Ammon's horn (tissue), 1 donor: Measurements from ENCODE around the gene C12orf50.
A peak's percentile ranks its signal among the peaks of the same experiment; 100 is the strongest.
"Not testable (repeated sequence)": the region's sequence is repeated elsewhere in the genome, so short reads cannot be mapped to it uniquely, and the experiment has no call there.

Experiments used
- DNase-seq: peaks from one replicate; pipeline ENCODE4 v3.0.0-alpha.2; 2016; ENCODE audit warnings: low spot score

Gene C12orf50, protein sequence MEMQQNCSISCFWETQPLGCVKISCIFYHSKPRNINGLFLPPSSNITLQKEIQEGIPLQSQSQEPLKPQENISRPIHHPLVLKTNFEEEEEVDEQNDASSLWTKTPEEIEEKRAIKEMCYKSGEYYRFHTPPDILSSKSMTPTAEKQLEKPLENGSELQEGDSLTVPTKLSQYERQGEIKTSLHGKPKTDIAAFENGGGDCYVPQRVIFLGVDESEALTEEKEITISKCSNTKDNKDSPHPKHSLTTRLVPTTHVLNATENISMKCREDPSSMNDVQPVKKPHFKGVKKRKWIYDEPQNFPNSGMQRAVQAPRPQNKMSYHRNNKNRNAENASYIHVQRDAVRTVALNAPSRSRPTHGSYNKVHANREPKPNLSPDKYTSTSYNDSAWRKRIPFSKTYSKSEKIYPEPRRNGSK

DNA sequence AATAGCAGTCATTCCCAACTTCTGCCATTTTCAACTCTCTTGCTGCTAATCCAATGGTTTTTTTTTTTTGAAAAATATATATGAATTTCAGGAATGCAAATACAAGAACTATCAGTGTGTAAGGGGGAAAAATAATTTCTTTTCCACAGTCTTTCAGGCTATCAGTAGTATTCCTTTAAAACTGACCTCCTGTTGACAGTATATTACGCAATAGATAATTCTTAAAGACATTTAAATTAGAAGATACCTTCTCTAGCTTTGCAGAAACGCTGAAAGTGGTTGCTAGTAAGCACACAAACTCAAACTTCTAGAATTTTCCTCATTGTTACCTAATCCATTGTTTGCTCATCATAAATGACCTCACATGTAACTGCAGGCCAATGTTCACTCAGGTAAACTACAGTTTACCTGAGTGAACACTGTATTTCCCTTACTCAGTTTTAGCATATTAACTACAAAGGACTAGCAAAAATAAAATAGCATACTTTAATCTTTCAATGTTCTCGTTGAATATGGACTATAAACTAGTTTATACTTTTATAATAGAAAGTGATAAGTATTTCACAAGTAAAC lies at the start of gene C12orf50:
TSS of gene C12orf50 (minus strand) at position 309 of the 573 bp plus-strand sequence. CDS start 2,439 bp downstream, outside the sequence.
- no peak for DNase-seq

DNA sequence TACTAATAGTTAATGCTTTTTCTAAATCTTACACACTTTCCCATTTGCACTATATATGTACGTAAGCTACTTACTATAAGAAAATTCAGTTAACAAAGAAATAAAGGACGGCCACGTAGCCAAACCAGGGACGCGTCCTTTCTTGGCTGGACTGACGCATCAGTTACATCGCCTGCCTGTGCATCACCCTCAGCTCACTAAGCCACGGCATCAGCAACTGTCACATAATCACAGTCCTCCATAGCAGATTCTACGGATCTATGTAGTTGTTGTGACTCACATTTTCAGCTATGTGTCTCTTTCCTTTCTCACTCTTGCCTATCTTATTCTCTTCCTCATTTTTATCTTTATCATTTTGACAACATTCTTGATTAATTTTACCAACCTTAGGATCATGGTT lies 38.1 kb upstream of the C12orf50 start:
- DNase-seq: no peak

DNA sequence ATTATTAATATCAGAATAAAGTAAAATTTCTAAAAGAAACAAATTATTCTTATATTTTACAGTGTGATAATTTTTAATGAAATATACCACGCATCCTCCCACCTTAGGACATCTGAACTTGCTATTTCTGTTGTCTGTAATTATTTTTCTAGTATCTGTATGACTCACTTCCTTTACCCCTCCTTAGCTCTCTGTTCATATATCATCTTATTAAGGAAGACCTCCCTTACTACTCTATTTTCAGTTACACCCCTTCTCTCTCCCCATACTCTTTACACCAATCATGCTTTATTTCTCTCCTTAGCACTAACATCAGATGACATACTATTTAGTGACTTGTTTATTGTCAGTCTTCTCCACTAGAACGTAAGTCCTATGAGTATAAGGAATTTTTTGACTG lies 34.2 kb upstream of the C12orf50 start:
- DNase-seq: no peak

DNA sequence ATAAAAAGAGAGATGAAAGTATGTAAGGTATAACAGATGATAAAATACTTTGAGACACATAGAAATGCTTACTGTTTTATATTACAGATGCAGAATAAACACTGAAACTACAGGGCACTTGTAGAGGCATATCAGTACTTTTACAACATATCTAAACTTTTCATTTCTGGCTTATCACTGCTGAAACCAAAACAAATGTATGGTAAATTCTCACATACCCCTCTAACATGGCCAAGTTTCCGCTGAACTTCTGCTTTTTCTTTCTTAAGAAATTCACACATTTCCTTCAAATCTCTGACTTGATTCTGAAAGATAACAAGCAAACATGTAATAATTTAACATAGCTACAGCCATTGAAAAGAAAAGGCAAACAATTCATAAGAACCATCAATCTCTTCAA lies 33.3 kb upstream of the C12orf50 start:
- DNase-seq: no peak

DNA sequence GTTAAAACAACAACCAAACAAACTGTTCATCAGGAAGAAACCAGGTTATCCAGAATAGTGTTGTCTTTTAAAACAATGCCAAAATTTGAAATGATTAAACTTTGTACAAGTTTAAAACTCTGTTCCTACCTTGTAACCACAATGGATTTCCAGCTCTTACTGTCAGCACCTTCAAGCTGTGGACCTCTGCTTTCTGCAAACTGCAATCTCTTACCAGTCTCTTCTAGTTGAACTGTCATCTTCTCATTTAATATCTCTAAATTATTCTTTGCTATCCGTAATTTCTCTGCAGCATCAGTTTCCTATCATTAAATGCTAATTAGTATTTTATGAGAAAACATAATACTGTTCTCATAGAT lies 29.5 kb upstream of the C12orf50 start:
- DNase-seq: no peak

DNA sequence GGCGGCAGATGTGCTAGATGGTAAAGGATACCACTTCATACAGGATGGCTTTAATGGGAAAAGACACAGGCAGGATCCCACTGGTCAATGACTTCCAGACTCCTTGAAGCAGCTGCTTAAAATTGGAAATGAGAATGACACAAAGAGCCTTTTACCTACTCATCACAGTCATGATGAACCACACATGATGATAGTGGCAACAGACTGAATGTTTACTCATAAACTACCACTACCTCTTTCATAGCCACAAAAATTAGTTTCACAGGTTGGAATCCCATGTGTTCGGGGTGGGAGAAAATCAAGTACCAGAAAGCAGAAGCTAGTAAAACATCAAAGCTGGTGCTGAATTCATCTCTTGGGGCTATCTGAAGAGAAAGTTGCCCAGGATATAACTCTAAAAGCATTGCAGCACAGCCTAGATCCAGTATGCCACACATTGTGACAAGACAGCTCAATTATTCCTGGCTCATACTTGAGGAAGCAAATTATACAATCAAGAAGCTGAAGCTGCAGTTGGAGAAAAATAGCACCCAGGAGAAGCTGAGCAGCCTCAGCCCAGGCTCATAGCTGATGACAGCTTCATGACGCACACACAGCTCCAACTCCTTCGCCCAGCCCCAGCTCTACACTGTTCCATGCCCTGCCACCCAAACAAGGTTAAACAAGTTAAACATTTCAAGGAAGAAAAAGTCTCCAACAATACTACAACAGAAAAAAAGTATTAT lies 29.0 kb upstream of the C12orf50 start:
- DNase-seq: no peak

DNA sequence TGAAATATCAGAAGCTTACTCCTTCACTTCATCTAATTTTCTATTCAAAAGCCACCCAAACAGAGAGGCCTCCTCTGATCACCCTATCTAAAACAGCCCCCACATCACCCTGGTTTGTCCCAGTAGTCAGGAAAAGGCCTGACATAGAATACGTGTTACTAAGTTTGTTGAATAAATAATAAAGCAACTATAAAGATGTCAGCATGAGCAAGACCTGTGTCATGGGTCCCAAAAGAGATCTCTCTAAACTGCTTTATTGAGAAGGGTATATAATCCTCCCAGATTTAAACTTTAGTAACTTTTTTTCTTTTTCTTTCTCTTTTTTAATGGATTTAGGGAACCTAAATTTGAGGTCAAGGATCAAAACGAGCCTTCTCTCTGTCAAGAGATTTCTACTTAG lies 27.4 kb upstream of the C12orf50 start:
- DNase-seq: no peak

DNA sequence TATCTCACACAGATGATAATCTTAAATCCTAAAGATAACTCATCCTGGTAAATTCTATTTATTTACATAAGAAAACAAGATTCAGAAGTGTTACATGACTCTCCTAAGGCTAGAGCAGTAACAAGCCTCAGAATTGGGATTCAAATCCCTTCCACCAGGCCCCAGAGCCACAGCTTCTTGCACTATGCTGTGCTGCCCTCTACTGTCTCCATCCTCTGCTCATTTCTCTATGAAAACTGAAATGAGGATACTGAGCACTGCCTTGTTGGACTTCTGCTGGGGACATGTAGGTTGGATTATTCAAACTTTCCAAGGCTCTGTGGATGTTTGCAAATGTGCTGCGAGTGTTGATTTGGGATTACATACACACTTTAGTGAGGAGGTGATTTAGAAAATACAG lies 23.5 kb upstream of the C12orf50 start:
- DNase-seq: peak; percentile 74

DNA sequence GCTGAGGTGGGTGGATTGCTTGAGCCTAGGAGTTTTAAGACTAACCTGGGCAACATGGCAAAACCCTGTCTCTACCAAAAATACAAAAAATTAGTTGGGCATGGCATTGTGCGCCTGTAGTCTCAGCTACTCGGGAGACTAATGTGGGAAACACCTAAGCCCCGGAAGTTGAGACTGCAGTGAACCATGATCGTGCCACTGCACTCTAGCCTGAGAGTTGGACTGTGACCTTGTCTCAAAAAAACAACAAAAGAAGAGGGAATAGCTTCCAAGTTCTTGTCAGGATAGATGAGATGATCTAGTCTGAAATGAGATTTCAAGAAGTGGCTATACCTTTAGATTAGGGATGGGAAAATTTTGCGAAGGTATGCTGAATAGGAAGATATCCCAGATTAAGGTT lies 14.8 kb upstream of the C12orf50 start:
- no peak for DNase-seq

DNA sequence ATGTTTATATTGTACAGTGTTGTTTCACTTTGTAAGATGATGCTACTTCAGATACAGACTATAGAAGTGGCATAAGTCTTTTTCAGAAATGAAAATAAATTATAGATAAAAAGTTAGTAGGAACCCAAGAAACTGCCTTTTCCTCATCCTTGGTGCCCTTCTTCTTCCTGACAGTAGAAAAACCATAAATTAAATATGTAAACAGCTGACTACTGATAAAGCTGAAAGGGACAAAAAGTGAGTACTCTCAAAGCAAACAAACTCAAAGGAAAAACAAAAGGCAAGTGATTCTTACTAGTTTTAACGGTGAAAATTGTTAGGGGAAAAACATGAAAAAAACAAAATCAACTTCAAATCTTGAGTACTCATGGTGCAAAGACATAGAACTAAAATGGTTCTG lies 8.6 kb upstream of the C12orf50 start:
- no peak for DNase-seq

DNA sequence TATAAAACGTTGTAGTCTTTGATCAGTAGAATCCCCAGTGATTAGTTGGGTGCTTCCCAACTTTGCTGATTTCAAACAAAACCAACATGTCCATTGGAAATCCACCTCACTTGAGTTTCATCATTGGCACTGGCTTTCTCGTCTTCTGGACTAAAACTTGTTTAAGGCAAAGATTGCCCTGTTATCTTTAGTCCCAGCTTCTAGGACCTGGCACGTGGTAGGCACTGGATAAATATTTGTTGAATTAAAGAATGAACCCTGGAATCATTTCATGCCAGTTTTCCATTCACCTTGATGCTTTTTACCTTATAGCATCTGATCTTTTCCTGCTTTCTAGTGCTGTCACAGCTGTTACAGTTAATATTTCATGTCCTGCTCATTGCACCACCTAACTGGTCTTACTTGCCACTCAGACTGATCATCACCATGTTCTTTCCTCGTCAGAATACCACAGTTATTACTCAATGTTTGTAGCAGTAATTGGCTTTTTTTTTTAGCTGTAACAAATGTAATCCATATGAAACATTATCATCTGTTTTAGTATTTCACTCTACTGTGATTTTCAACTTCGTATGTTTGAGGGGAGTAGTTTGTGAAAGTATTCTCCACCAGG lies 7.3 kb upstream of the C12orf50 start:
- DNase-seq: no peak

DNA sequence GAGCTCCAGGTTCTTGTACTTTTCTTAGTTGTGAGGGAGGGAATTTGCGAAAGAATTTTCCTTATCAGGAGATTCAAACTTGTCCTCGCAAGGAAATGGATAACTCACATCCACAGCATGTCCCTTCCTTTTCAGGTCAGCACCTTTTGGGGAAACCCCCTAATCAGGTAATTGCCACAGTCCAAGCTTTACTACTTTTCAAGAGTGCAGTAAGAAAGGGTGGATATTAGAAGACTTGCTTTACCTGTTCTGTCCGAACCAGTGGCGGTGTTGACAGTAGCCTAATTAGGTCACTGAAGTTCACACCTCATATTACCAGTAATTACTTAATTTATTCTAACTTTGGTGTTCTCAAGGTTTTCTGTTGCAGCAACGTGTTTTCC lies 6.7 kb upstream of the C12orf50 start:
- DNase-seq: no peak

DNA sequence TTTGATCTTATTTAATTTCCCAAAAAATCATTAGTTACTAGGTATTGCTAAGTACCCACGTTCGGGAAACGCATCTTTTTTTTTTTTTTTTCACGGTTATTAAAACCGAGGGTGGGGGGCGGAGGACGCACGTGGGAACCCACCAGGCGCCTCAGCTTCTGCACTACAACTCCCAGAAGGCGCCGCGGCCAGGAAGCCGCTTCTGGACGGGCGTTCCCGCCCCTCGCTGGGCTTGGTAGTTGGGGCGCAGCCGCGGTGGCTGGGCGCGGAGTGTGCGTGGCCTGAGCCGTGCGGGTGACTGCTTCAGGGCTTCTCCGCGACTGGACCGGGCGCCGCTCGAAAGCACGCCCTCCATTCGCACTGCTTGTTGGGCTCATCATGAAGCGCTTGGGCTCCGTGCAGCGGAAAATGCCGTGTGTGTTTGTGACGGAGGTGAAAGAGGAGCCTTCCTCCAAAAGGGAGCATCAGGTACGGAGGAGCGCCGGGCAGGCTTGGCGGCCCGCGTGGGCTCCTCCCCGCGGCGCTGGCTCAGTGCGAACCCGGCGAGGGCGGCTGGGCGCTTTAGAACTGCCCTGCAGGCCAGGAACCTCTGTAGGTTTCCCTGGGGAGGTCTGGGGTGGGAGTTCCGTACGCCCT lies 6.2 kb upstream of the C12orf50 start:
- peak; percentile 95 for DNase-seq

DNA sequence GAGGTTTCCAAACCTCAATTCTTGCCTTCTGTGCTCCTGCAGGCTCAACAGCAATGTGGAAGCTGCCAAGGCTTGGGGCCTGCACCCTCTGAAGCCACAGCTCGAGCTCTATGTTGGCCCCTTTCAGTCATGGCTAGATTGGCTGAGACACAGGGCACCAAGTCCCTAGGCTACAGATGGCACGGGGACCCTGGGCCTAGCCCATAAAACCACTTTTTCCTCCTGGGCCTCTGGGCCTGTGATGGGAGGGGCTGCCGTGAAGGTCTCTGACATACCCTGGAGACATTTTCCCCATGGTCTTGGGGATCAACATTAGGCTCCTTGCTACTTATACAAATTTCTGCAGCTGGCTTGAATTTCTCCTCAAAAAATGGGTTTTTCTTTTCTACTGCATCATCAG lies 2.0 kb upstream of the C12orf50 start:
- not testable (repeated sequence) for DNase-seq

DNA sequence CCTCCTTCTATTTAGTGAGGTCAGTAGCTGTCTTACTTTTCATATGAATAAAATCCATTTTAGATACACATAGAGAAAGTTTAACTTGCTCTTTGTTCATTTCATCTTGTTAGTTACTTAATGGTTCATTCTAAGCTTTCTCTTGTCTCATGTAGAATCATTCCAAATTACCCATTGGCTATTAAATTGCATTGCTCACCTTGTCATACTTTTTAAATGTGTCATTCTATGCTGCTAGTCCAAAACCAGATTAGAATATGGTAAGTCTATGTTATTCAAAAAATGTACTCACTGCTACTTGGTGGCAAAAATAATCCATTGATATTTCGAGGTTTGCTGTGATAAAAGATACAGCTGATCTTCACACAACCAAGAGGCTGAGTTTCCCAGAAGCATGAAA lies 3.0 kb downstream of the C12orf50 start:
- DNase-seq: no peak

DNA sequence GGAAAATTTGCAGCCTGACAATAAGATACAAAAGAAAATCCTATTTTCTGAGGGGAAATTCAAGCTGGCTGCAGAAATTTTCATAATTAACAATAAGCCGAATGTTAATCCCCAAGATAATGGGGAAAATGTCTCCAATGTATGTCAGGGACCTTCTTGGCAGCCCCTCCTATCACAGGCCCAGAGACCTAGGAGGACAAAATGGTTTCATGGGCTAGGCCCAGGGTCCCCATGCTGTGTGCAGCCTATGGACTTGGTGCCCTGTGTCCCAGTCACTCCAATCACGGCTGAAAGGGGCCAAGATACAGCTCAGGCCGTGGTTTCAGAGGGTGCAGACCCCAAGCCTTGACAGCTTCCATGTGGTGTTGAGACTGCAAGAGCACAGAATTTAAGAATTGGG lies 11.2 kb downstream of the C12orf50 start:
- DNase-seq: no peak

DNA sequence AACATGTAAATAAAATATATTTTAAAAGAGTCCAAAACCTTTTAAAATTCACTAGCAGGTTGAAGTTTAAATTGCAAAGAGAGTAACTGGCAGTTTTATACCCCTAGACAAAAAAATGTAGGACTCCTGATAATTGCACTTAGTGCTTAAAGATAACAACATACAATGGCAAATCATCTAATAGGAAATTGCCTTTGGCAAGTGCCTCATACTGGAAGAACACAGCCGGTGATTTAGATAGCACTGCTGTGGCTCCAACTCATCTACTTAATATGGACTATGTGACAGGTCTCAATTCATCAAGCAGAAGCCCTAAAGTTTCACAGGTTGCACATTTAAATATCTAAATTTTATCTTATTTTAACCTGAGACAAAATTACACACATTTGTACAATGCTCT lies 13.4 kb downstream of the C12orf50 start:
- no peak for DNase-seq

DNA sequence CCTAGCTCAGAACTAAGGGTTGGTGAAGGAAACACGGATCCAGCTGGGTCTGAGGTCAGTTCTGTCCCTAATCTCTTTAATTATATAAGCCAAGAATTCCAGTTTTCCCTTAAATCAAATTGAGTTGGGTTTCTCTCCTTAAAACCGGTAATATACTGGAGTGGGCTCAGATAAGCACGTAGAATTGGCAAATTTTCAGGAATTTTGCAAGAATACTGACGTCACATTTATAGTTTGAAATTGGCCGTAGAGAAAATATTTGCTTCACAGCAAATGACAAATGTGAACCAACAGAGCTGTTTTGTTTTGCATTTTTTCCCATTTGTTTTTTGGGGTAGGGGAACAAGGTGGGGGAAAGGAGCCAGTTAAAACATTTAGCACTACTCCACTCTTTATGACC lies 17.4 kb downstream of the C12orf50 start:
- DNase-seq: no peak

DNA sequence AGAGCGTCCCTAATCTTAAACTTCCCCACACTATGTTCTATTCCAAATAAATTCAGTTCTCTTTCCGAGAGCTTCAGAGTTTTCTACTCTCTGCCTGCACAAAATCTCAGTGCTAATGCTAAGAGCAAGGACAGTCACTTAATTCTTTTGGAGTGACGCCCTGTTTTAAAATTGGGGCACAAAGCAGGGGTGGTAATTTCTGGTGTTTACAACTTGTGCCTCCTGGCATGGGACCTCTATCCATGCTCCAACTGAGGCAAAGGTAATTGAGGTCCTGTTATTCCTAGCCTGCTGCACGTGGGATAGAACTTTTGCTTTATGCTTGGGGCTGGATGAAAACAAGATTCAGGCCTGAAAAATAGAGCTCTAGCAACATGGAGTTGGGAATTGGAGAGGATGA lies 22.9 kb downstream of the C12orf50 start:
- DNase-seq: peak; percentile 4

DNA sequence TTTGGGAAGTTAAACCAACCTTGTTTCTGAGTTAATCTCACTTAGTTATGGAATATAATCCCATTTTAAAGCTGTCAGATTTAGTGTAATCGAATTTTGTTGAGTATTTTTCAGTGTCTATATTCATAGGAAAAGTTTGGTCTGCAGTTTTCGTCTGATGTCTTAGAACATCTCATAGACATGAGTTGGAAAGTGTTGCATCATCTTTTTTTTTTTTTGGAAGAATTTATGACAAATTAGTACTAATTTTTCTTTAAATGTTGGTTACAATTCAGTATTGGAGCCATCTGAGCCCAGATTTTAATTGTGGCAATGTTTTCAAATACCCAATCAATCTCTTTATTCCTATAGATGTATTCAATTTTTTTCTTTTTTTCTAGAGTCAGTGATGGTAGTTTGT lies 27.9 kb downstream of the C12orf50 start:
- no peak for DNase-seq

DNA sequence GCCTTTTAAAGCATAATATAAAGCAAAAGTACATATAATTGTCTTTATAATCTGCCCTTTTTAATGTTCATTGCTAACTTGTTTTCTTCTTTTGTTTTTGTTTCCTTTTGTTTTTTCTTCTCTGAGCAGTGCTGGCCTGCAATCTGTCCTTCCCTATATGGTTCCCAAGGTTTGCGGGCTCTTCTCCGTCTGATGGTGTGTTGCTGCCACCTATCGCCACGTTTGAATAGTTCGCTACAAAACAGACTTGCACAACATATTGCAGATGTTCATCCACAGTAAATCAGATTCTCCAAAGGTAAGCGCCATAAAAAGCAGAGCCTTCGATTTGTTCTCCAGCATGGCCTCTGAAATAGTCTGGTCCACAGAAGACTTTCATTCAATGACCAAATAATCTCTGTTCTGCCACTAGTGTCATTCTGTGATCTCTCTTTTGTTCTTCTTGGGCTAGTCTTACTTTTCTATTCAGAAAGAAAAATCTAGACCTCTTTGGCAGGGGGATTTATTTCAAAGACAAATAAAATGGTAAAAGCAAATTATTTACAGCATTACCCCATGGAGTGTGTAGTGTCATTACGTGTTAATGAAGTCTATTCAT lies 33.5 kb downstream of the C12orf50 start:
- DNase-seq: peak; percentile 90

DNA sequence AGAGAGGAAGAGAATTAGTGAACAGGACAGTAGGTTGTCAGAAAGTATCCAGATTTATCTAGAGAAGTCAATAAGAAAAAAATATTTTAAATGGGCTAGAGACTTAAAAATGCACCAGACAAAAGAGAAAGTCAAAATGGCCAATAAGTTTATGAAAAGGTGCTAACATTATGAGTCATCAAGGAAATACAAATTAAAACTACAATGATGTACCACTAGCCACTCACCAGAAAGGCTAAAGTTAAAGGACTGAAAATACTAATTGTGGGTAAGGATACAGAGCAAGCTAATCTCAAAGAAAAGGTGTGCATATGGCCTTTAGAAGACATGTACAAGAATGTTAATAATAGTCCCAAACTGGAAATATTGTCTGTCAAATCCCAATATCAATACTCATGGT lies 37.7 kb downstream of the C12orf50 start:
- DNase-seq: no peak
